Esophagus squamous epithelium (tissue), 5 donors: ENCODE results near the gene SMC4. TPM values are rescaled to one million over a fixed set of nuclear protein-coding genes. Genes with fewer than 3 reads are reported as not detected.
"Not testable (repeated sequence)": the region's sequence is repeated elsewhere in the genome, so short reads cannot be mapped to it uniquely, and the experiment has no call there.

ENCODE experiments used
- DNase-seq: peaks from one replicate; lab custom pipeline; 2025; lab: John Stamatoyannopoulos, UW
- H3K27ac ChIP-seq, 4 donors: fragments of 200-600 bp; sonication (generic); one replicate each; pipeline ENCODE4 v1.5.1; 2016 to 2019; ENCODE audit warnings: mild to moderate bottlenecking in 1 of 4
- H3K27me3 ChIP-seq, 4 donors: fragments of 200-600 bp; sonication (generic); 1 replicate in 3 of 4; 2 replicates in 1 of 4; pipeline versions ENCODE4 v1.5.1 to v1.6.0; 2017 to 2021; ENCODE audit warnings: antibody characterized with exemption in 1 of 4
- H3K36me3 ChIP-seq, 3 donors: fragments of 200-600 bp; sonication (generic); one replicate each; pipeline ENCODE4 v1.5.1; 2016 to 2019
- H3K4me1 ChIP-seq, 3 donors: fragments of 200-600 bp; sonication (generic); one replicate each; pipeline ENCODE4 v1.5.1; 2017 to 2019
- H3K4me3 ChIP-seq, 4 donors: fragments of 200-600 bp; sonication (generic); 1 replicate in 3 of 4; 2 replicates in 1 of 4; pipeline ENCODE4 v1.5.1; 2016 to 2019; ENCODE audit warnings: mild to moderate bottlenecking in 2 of 4, moderate library complexity in 1 of 4
- H3K9me3 ChIP-seq, 3 donors: fragments of 200-600 bp; sonication (generic); one replicate each; pipeline ENCODE4 v1.5.1; 2016 to 2019
- POLR2A ChIP-seq, 4 donors: fragments of 450-650 bp; IDR thresholded peaks; one replicate each; pipeline ENCODE4 v1.6.1; 2017; ENCODE audit warnings: antibody characterized with exemption in 4 of 4, mild to moderate bottlenecking in 4 of 4, moderate library complexity in 3 of 4
- WGBS, 2 donors: methylation state at CpG; one replicate each; pipeline ENCODE4 v1.1.5; 2018; 5-methylcytosine and 5-hydroxymethylcytosine counted together
- intact Hi-C: fragments of 100-400 bp; cut with DNase I; formaldehyde crosslinking; loops from one replicate; pipeline ENCODE4 v1.15.0; 2022
- total RNA-seq, 4 donors: library from RNA; depleted of rRNA; stranded (reverse); fragments of >200 nt; gene quantifications; one replicate each; pipeline ENCODE4 v1.1.0, GENCODE V29; 2016
- TF ChIP-seq, protein P1 (sequence below), 6 experiments: fragments of 450-650 bp in 4 of 6; fragments of 200-600 bp in 2 of 6; sonication (generic) in 2 of 6; IDR thresholded peaks; one replicate each; pipeline ENCODE4 v1.5.1; 2016 to 2019; ENCODE audit warnings: antibody characterized with exemption in 6 of 6, mild to moderate bottlenecking in 4 of 6, moderate library complexity in 4 of 6
- donor health status: DM: yes; HTN: yes; CAD: no.

Gene SMC4
- 10 to 100 TPM; 50.4 to 94.8 (median 81.6) TPM for total RNA-seq

DNA sequence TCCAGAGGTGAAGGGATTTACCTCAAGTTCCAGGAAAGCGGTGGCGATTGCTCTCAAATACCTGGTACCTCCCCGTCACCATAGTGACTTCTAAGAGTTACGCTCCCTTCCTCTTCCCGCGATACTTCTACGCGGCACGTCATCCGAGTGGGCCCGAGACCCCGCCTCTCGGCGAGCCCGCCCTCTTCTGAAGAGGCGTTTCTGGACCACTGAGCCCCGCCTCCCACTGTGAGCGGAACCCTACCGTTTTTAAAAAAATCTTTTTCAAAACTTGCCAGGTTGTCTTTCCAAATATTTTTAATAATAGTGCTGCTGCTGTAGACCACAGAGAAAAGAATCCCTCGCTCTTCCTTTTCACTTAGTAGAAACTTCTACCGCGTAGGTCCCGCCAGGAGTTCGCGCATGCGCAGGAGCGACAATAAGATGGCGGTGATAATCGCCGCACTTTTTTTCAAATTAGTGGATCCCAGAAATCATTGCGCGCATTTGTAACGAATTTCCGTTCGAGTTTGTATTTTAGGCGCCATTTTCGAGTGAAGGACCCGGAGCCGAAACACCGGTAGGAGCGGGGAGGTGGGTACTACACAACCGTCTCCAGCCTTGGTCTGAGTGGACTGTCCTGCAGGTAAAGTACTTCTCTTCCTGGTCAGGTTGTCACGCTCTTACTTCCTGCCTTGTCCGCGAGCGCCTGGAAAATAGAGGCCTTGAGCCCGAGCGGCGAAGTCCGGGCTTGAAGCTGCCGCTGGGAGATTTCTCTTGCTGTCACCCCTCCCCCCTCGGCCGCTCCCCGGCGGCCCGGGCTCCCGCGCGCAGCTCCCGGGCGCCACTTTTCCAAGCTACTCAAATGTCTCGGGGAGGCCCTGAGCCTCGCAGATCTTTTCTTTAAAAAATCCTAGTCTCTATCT lies at the start of gene SMC4, which contains the start of gene IFT80:
Gene SMC4, plus strand, starts transcription at position 526 of the 905 bp plus-strand sequence. CDS start 1,177 bp downstream, outside the sequence.
Gene IFT80, minus strand, starts transcription at position 101 of the 905 bp plus-strand sequence. CDS start 14,625 bp downstream, outside the sequence.
- WGBS, 2 donors, result 1% methylated on average over 41 to 57 of the region's 63 CpGs
- no peaks in the 10 kb centered on the region for H3K36me3 ChIP-seq
- H3K4me3 ChIP-seq, result peak within 1 kb of the TSS; percentile 66 to 90 (median 76)
- no peaks in the 10 kb centered on the region for H3K9me3 ChIP-seq
- peak within 1 kb of the TSS; percentile 86 to 98 (median 92) for H3K27ac ChIP-seq
- DNase-seq, result peak; percentile 79
- intact Hi-C loops, result no loop called here
- TF ChIP-seq POLR2A (IDR thresholded peaks at IDR 0.05), result peak in 3 of 4 donors; percentile 54 to 74 (median 63)
- TF ChIP-seq, protein P1, sequence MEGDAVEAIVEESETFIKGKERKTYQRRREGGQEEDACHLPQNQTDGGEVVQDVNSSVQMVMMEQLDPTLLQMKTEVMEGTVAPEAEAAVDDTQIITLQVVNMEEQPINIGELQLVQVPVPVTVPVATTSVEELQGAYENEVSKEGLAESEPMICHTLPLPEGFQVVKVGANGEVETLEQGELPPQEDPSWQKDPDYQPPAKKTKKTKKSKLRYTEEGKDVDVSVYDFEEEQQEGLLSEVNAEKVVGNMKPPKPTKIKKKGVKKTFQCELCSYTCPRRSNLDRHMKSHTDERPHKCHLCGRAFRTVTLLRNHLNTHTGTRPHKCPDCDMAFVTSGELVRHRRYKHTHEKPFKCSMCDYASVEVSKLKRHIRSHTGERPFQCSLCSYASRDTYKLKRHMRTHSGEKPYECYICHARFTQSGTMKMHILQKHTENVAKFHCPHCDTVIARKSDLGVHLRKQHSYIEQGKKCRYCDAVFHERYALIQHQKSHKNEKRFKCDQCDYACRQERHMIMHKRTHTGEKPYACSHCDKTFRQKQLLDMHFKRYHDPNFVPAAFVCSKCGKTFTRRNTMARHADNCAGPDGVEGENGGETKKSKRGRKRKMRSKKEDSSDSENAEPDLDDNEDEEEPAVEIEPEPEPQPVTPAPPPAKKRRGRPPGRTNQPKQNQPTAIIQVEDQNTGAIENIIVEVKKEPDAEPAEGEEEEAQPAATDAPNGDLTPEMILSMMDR (IDR thresholded peaks at IDR 0.05), result peak in 2 of 6 experiments; percentile 1 to 8
- H3K4me1 ChIP-seq, result peaks cover 0 to 57% (median 9%) of the 10 kb centered on the region in 3 donors
- H3K27me3 ChIP-seq, result peaks cover 0 to 4% (median 0%) of the 10 kb centered on the region in 4 donors

DNA sequence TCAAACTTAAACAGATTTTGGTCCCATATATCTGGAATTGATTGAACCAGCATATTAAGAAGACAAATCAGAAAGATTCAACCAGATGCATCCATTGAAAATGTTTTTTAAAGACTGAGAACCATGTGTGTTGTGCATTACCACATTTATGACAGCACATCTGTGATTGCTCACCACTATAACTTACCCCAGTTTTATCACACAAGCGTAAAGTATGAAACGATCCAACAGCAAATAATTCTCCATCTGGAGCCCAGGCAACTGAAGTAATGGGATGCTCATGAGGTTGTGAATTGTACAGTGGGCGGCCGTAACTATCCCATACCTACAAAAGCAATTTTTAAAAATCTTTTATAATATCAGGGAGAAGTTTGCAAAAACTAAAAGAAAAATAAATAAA lies 43.6 kb upstream of the SMC4 start:
- no peaks in the 10 kb centered on the region for H3K27me3 ChIP-seq
- intact Hi-C loops, result no loop called here
- H3K4me3 ChIP-seq, result no peak overlapping the region
- no peaks in the 10 kb centered on the region for H3K4me1 ChIP-seq
- TF ChIP-seq POLR2A (IDR thresholded peaks at IDR 0.05), result no peak
- TF ChIP-seq, protein P1 (IDR thresholded peaks at IDR 0.05), result no peak
- no peaks in the 10 kb centered on the region for H3K9me3 ChIP-seq
- no peak overlapping the region for H3K27ac ChIP-seq
- WGBS, 2 donors, result 89 to 93% methylated on average over 4 of the region's 4 CpGs
- no peak for DNase-seq
- peaks cover 0 to 31% (median 0%) of the 10 kb centered on the region in 3 donors for H3K36me3 ChIP-seq

DNA sequence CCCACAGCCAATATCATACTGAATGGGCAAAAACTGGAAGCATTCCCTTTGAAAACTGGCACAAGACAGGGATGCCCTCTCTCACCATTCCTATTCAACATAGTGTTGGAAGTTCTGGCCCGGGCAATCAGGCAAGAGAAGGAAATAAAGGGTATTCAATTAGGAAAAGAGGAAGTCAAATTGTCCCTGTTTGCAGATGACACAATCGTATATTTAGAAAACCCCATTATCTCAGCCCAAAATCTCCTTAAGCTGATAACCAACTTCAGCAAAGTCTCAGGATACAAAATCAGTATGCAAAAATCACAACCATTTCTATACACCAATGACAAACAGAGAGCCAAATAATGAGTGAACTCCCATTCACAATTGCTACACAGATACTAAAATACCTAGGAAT lies 36.6 kb upstream of the SMC4 start:
- H3K27me3 ChIP-seq, intact Hi-C loops, H3K4me3 ChIP-seq, DNase-seq, H3K4me1 ChIP-seq, H3K27ac ChIP-seq, H3K9me3 ChIP-seq: not testable (repeated sequence)
- WGBS, 2 donors, result 71 to 86% methylated on average over 2 of the region's 2 CpGs
- peaks cover 0 to 34% (median 0%) of the 10 kb centered on the region in 3 donors for H3K36me3 ChIP-seq

DNA sequence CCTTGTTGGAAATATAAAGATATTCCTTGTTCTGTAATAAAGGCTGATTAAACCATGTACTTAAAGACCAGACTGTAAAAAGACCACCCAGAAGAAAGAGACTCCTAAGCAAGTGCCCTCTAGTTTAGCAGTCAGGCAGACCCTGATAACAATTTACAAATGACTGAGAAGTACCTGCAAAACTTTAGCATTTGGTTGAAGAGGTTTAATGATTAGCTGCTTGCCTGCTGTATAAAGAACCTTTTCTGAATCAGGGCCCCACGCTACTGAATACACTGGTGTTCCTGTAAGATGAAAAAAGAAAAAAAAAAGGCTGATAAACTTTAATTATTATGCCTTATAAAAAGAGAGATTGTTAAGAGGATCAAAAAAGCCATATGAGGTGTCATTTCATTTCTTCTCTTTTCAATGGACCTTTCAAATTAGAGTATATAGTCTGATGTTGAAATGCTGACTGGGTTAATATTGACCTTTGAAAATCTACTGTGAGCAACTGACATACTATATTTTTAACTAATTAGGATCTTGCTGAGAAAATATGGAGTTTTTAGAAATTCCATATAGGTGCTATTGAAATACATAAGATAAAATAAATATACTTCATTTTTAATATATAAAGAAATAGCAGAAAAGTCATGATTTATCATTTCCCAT lies 33.5 kb upstream of the SMC4 start:
- no peaks in the 10 kb centered on the region for H3K4me1 ChIP-seq
- TF ChIP-seq, protein P1 (IDR thresholded peaks at IDR 0.05), result no peak
- TF ChIP-seq POLR2A (IDR thresholded peaks at IDR 0.05), result no peak
- intact Hi-C loops, result no loop called here
- DNase-seq, result no peak
- no peak overlapping the region for H3K27ac ChIP-seq
- peaks cover 0 to 28% (median 0%) of the 10 kb centered on the region in 3 donors for H3K36me3 ChIP-seq
- H3K4me3 ChIP-seq, result no peak overlapping the region
- no peaks in the 10 kb centered on the region for H3K9me3 ChIP-seq
- WGBS, 2 donors, result 97 to 100% methylated on average over 1 of the region's 1 CpG
- H3K27me3 ChIP-seq, result no peaks in the 10 kb centered on the region

DNA sequence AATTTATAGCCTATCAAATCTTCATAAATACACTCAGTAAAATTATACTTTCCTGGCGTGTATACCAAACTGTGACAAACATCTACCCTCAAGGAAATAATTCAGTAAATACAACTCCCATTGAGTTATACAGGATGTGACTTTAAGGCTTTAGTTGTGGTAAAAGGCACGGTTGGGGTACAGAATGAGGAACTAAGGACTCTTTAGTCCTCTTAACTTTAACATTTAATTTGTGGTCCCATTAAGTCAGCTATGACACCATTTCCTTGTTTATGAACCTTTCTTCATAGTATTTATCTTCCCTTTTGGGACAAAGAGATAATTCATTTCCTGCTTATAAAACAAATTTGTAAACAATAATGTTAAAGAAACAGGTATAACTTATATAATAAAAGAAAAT lies 30.6 kb upstream of the SMC4 start:
- no peak overlapping the region for H3K27ac ChIP-seq
- H3K4me1 ChIP-seq, result no peaks in the 10 kb centered on the region
- no peaks in the 10 kb centered on the region for H3K9me3 ChIP-seq
- peaks cover 0 to 35% (median 0%) of the 10 kb centered on the region in 3 donors for H3K36me3 ChIP-seq
- 72 to 73% methylated on average over 2 of the region's 2 CpGs for whole genome bisulfite sequencing, 2 donors
- H3K27me3 ChIP-seq, result no peaks in the 10 kb centered on the region
- intact Hi-C loops, result no loop called here
- H3K4me3 ChIP-seq, result no peak overlapping the region
- TF ChIP-seq, protein P1 (IDR thresholded peaks at IDR 0.05), result no peak
- TF ChIP-seq POLR2A (IDR thresholded peaks at IDR 0.05), result no peak
- no peak for DNase-seq
